Lower leg skin (tissue), 3 donors: ENCODE data around the gene MAU2.

ENCODE experiments used
- CTCF ChIP-seq, 3 donors: fragments of 450-650 bp; IDR thresholded peaks; one replicate each; pipeline ENCODE4 v1.5.1; 2016; ENCODE audit warnings: antibody characterized with exemption in 3 of 3, mild to moderate bottlenecking in 3 of 3, moderate library complexity in 2 of 3
- POLR2A ChIP-seq, 2 donors: fragments of 450-650 bp; IDR thresholded peaks; one replicate each; pipeline ENCODE4 v1.6.1; 2016 to 2017; ENCODE audit warnings: antibody characterized with exemption in 2 of 2, mild to moderate bottlenecking in 1 of 2, moderate library complexity in 1 of 2

- no peak for TF ChIP-seq CTCF (IDR thresholded peaks at IDR 0.05)
- no peak for TF ChIP-seq POLR2A (IDR thresholded peaks at IDR 0.05)
These were observed 3.6 kb downstream of the MAU2 start for GRCh38 chr19:19324059-19324770.
